CD4-positive, alpha-beta T cell treated with Interferon gamma for 1 hour (primary cell): ENCODE results near the gene OSGEP.
A peak's percentile ranks its signal among the peaks of the same experiment; 100 is the strongest.
"Not testable (repeated sequence)": the region's sequence is repeated elsewhere in the genome, so short reads cannot be mapped to it uniquely, and the experiment has no call there.

Experiments
- DNase-seq: peaks from one replicate; pipeline ENCODE4 v3.0.0-alpha.2; 2020

The OSGEP gene

DNA sequence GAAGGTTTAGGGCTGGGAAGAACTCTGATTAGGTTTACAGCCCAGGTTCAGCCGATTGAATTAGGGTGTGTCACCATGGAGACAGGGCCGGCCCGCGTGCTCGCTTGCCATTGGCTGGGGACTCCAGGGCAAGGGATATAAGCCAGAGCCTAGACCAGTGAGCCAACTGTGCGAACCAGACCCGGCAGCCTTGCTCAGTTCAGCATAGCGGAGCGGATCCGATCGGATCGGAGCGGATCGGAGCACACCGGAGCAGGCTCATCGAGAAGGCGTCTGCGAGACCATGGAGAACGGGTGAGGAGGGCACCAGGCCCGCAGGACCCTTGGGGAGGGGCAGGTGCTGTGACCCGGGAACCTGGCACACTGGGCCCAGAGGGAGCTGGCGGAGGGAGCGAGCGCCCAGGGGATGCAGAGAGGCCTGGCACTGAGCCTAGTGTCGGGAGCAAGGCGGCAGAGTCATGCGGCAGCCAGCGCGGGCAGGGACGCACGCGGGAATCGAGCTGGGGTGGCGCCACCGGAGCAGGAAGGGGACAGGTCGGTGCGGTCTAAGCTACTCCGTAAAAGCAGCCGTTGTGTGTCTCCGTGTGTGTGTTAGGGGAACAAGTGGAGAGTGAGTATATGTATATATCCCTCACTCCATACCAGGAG is 14.8 kb upstream of the OSGEP start, which contains the start of gene PNP:
TSS of gene PNP (plus strand) at position 165 of the 648 bp plus-strand sequence. CDS start at position 284, 119 bp downstream.
- peak; percentile 93 for DNase-seq

DNA sequence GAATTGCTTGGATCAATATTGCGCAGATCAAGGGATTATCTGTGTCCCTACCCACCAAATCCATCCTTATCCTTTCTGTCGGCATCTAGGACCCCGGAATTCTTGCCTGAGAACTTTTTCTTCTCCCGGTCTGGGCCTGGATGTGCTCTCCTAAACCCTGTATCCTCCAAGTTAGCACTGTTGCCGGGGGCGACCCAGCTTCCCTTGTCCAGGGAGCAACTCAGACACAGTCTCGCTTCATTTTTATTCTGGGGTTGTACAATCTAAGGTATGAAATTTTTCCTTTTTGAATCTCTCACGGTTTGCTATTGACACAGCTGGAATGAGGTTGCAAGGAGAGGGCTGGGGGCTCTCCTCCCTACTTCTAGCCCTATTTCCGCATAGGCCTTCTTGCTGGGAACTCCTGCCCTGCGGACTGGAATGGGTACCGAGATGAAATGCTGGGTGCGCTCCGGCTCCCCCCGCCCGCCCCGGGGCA is 14.2 kb upstream of the OSGEP start:
- no peak for DNase-seq

DNA sequence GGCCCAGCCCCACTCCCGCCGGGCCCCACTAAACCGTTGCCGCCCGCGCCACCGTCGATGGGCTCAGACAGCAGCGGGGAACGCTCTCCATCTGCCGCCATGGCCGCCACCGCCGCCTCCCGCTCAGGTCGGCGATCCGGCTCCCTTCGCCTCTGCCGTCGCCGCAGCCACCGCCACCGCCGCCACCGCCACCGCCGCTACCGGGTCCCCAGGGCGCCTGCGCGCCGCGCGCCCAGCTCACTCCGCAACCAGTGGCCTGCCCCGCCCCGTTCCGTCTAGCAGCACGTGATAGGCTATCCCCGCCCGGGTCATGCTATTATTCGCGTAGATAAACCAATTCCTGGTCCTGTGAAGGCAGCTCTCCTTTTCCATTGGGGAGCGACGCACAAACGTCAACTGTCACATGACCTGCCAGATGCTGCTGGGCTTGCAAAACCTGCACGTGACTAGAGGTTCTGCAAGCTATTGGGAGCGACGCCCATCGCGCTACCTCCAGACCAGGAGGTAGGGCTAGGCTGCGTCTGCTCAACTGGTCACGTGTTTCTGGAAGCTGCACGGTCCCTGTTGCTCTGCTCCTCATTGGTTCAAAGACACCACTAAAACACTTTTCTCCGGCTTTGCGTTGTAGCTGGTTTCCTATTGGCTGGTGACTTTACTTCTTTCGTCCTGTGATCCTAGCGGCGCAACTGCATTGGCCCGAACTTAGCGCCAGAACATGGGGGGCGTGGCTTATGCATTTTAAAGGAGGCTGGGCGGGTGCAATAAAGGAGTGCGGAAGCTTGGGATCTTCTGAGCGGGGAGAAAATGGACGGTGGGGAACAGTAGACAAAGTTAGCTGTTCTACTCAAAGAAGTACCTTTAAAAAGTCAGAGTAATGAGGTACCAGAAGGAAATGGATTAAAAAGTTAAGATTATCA is 6.9 kb upstream of the OSGEP start, which contains the start of gene PIP4P1:
TSS of gene PIP4P1 (minus strand) at position 210 of the 917 bp plus-strand sequence. CDS start at position 101, 109 bp downstream.
- DNase-seq = peak; percentile 100

DNA sequence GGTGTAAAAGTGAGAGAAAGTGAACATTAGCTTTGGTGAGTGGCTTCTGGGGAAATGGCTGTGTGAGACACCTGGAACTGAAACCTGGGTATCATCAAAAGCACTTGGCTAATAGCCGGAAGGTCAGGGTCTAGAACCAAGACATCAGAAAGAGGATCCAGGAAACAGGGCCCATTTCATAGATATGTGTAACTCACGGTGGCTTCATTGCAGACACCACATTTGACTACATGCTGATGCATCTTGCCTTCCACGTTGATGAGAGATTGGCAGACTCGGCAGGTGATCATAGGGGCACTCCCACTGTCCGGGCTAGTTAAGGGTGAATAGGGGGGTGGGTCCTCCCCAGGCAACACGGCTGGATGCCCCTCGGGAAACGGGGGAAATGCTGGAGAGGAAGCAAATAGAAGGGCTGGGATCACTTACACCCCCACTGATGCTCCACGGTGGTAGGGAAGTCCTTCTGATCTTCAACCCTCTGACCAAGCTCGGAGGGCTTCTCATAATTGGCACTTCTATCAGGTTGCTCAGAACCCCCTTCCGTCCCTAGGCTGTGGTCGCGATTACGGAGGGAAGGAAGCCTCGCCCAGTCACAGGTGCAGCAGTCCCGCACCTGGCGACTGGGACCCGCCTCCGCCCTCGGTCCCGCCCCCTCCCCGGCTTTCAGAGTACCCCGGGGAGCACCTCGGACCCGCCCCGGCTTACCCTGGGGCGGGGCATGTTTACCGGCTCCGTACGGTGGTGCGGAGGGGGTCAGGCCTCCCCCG is 6.0 kb upstream of the OSGEP start:
- DNase-seq = peak; percentile 85

DNA sequence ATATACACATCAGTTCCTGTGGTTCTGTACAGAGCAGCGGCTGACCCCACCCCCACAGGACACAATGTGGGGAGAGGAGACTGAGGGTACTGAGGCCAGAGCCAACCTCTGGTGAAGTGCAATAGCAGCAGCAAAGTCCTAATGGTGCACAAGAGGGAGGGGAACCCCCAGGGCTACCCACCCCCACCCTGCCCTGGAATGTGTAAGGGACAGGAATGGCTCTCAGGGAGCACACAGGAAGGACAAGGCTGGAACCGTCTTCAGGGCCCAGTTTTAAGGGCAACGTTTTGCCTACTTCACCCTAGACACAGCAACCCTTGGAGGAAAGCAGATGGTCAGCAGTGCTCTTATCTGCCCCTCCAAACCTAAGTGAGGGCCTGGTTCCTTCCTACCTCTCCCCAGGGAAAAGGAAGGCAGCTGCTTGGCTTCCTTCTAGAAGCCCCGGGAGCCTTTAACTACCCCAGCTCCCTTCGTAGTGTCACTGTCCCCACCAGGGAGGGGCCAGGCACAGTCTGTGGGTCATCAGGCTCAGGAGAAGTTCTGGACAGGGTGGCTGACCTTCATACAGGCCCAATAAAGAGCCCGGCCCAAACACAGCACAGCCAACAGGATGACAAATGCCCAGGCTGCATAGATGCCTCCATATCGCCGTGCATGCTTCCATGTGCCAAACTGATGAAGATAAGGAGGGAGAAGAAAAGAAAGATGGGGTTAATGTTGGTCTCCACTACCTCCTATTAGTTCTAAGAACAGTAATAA is 3.6 kb upstream of the OSGEP start:
- no peak for DNase-seq

DNA sequence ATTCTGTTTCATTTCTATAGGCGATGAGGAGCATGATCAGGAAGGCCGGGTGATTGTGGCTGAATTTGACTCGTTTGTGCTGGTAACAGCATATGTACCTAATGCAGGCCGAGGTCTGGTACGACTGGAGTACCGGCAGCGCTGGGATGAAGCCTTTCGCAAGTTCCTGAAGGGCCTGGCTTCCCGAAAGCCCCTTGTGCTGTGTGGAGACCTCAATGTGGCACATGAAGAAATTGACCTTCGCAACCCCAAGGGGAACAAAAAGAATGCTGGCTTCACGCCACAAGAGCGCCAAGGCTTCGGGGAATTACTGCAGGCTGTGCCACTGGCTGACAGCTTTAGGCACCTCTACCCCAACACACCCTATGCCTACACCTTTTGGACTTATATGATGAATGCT is 2.4 kb upstream of the OSGEP start:
- DNase-seq = no peak

DNA sequence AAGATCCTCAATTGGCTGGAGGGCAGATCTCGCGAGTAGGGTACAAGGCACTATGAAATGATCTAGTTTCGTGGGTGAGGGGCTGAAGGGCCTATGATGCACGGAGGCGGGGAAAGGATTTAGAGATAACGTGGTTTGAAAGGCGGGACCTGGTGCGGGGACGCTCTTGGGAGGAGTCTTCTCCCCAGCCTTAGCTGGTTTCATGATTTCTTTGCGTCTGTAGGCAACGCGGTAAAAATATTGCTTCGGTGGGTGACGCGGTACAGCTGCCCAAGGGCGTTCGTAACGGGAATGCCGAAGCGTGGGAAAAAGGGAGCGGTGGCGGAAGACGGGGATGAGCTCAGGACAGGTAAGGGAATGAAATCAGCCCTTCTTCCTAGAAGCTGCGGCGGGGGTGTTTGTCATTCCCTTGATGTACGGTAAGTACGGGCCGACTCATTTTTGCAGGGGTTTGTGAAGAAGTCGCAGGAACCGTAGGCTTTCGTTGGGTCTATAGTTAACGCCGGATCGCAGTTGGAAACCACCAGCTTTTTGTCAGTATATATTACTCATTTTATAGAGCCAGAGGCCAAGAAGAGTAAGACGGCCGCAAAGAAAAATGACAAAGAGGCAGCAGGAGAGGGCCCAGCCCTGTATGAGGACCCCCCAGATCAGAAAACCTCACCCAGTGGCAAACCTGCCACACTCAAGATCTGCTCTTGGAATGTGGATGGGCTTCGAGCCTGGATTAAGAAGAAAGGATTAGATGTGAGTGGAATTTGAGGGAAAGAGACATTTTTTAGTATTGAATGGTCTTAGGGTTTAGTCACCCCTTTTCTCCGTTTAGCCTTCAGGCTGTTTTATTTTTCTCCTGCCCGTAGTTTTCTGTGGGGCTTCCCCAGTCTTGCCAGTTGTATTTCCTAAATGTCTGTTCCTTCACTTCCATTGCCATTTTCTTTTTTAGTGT is 1.0 kb upstream of the OSGEP start:
- no peak for DNase-seq

DNA sequence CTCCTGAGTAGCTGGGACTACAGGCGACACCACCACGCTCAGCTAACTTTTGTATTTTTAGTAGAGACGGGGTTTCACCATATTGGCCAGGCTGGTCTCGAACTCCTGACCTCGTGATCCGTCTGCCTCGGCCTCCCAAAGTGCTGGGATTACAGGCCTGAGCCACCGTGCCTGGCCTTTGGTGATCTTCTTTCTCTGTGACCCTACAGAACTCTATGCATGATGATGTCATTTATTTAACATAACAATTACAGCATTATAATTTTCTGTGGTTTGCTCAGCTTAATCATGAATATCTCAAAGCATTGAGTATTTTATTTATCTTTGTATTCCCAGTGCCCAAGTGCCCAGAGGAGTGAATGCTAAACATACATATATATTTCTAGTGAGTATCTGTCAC is 1.8 kb downstream of the OSGEP start:
- DNase-seq = not testable (repeated sequence)

DNA sequence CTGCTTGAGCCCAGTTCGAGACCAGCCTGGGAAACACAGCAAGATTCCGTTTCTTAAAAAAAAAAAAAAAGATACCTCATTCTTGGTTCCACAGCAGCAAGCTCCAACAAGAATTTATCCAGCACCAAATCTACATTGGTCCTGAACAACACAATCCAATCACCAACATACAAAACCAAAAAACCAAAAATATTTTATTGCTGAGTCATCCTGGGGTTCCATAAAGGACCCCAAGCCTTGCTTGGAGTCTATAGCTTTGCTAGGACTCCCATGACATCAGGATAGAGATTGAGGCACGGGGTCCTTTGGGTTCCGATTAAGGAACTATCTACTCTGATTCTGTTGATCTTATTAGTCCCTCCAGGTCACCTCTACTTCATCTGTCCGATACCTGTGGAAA is 7.7 kb downstream of the OSGEP start:
- no peak for DNase-seq

DNA sequence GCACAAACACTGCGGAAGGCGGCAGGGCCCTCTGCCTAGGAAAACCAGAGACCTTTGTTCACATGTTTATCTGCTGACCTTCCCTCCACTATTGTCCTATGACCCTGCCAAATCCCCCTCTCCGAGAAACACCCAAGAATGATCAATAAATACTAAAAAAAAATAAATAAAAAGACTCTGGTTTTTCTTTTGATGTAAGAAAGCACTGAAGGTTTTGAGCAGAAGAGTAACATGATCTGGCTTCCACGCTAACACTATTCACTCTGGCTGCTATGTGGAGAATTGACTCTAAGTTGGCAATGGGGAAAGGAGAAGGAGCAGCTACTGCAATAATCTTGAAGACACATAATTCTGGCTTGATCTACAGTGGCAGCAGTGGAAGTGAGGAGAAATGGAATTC is 11.0 kb downstream of the OSGEP start:
- DNase-seq = not testable (repeated sequence)

DNA sequence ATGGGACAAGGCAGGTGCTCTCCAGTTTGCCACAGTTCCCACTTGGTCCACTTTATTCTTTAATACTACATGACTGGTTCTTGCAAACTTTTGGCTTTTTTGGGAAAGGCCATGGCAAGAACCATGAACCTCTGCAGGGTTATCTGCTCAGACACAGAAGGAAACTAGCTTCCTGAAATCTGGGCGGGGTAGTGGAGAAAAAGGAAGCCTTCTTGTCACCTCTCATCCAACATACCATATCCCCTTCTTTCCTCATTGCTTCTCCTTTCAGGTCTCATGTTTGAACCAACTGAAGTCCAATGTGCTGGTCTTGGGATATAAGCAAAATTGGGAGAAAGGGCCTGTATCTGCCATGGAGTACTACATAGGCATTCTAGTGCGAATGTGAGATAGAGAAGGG is 13.2 kb downstream of the OSGEP start:
- DNase-seq = no peak

DNA sequence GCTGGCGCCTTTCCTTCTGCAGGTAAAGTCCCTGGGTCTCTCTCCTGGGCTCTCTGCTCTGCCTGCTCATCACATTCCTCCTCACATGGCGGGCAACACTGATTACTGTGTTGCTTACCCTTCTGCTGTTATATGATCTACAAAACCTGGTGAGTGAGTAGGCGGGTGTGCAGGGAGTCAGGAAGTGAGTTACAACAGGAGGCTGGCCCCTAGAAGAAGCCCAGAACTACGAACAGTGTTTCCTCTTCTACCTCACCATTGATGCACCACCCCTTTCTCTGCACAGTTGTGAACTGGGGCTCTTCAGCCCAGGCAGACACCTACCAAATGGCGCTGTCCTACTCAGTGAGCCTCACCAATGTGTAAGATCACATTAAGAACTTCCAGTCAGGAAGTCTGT is 13.7 kb downstream of the OSGEP start:
- DNase-seq = peak; percentile 38

DNA sequence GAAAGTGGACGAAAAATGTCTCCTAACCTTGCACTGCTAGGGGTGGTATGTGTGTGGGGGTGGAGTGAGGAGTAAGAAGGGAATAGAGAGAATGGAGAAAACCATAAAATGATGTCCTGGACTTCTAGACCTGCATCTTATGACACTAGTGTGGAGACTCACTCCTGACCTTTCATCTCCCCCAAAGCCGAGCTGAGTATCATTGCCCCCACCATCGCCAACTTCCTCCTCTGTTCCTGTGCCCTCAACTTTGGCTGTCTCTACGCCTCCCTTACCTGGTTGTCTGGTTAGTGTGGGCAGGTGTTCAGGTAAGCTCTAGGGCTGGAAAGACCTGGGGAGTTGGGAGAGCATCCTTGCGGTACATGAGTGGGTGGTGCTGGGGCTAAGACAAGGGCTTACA is 14.1 kb downstream of the OSGEP start:
- no peak for DNase-seq

DNA sequence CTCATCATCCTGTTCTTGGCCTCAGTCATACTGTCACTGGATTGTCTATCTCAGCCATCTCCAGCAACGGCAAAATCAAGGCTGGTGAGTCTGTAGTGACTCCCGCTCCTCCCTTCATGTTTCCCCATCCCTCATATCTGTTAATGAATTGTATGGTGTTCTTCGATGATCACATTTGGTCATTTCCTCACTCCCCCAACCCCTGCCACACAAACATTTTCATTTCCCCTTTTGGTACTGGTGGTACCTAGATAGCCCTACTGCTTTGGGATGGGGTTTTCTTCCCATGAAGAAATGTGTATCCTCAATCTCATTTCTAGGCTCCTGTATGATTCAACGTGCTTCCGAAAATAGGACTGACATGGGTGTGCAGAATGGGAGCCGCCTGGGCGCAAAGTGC is 15.9 kb downstream of the OSGEP start:
- no peak for DNase-seq

DNA sequence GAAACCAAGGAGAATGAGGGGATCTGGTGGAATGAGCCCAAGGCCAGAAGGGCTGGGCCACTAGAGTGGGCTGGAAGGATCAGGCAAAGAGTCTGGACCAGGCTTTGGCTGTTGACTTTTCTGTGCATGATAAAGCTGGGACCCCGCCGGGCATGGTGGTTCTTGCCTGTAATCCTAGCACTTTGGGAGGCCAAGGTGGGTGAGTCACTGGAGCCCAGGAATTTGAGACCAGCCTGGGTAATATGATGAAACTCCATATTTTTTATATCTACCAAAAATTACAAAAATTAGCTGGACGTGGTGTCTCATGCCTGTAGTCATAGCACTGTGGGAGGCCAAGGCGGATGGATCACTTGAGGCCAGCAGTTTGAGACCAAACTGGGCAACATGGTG is 18.3 kb downstream of the OSGEP start:
- no peak for DNase-seq

DNA sequence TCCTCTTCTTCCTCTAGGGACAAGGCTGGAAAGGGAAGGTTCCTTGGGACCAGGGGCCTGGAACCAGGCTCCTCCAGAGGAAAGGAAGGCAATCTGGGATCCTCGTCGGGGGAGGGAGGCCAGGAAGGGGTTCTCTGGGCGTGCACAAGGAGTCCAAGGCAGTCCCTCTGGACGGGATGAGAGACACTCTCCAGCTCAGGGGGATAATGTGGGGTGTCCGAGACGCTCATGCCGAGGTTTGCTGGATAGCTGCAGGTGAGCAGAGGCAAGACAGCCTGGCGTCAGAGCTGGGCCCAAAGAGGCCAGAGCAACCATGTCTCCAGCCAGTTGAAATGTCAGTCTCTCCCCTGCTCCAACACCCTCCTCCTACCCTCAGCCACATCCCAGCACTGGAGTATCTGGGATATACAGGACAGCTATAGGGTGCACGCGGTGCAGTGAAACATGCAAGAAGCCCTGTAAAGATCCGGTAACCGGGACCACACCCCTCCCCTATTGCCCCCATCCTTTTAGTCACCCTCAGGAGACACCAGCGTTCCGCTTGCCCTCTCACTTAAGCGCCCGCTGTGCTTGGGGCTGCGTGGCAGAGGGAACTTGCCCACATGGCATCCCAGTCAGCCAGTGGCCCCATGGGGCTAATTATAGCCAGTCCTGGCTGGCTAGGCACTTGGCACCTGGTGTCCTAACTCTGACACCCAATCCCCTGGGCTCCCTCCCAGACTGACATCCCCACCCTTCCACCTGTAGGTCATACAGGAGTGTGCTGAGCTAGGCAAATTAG is 18.8 kb downstream of the OSGEP start, which contains the start of gene KLHL33:
TSS of gene KLHL33 (minus strand) at position 585 of the 781 bp plus-strand sequence. CDS start at position 230, 355 bp downstream.
- no peak for DNase-seq

DNA sequence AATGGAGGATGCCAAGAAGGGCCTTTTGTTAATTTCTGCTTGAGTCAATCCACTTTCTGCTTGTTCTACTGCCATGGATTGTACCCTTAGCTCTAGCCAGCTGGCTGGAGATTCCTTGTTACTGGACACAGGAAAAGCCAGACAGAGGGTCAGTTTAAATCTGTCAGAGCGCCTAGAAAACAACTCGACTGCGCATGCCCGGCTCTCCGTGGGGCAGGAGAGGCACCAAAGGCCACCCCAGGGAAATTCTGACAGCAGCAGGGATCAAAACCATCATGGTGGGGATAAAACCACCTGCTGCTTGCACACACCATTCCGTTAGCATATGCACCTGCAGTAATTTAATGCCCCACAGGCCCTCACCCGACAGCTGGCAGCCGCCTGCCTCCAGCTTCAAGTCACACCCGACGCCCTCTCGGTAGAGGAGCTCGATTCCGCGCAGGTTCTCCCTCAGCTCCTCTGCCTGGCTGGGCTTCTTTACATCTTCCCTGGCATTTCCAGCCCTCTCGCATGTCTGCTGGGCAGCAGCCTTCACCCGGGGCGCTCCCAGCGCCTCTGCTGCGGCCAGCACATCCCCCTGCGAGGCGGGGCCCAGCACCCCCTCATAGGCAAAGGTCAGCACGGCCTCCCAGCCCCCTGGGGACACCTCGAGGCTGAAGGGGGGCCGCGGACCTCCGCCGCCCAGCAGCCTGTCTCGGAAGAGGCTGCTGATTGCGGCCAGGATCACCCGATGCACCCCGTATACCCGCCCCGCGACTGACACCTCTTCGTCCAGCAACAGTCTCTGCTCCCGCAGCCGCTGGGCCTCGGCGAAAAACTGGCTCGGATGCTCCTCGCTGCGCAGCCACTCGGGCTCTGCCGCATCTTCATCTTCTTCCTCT is 19.7 kb downstream of the OSGEP start:
- no peak for DNase-seq

DNA sequence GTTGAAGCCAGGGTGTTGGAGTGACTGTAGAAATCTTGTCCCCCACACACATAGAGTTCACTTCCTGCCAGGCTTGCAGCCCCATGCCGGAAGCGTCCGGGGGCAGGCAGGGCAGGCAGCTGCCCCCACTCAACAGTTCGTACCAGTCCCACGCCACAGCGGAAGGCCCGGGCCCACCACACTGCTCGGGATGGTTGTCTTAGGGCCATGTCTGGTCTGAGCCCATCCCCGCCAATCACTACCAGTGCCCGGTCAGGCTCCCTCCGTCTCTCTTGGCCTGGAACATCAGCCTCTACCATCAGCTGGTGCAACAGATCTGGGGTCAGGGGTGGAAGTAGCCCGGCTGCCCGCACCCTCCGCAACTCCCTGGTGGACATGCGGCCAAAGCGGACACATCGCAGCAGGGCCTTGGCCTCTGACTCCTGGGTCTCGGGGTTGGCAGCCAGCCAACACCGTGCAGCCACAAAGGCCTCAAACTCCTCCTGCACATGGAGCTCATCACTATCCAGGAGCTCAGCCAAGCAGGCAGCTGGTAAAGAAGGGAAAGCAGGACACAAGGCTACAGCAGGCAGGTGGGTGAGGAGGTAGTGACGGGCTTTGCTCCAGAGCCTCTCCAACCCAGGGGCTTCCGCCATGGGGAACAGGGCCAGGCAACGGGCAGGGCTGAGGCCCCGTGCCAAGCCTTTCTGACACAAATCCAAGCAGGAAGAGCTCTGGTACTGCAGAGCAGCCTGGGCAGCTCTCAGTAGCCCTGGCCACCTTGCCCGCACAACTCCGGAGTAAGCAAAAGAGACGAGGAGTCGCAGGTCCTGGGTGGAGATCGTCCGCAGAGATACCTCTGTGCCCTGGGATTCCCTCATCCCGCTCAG is 24.6 kb downstream of the OSGEP start:
- DNase-seq = no peak
